H54 (cell line): ENCODE measurements around the gene CTNNA3.
"Not testable (repeated sequence)": the region's sequence is repeated elsewhere in the genome, so short reads cannot be mapped to it uniquely, and the experiment has no call there.

Experiments used
- DNase-seq: peaks from one replicate; pipeline ENCODE4 v3.0.0; 2011; ENCODE audit warnings: low spot score, mixed read lengths; ENCODE audit not compliant: insufficient read length
- FAIRE-seq: peaks from 3 replicates; lab custom pipeline; 2011; peaks lifted over from hg19 to GRCh38; lab: Jason Lieb, UNC
- POLR2A ChIP-seq: IDR thresholded peaks from 2 replicates; pipeline ENCODE4 v1.6.1; 2011; ENCODE audit warnings: low read depth, mild to moderate bottlenecking, low read length

CTNNA3 gene

DNA sequence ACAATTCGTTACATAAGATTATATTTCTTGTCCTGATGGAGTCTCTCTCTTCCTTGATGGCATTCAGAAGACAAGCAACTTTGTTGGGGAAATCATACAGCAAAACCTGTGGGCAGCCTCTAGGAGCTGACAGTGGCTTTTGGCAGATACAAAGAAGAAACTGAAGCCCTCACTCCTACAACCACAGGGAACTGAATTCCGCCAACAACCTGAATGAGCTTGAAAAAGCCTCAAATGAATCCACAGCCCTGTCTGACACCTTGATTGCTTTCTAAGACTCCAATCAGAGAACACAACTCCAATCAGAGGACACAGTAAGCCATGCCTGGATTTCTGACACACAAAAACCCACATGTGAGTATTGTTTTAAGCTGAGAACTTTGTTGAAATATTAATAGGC, 1346.9 kb downstream of the CTNNA3 start:
- DNase-seq (no peak), FAIRE-seq (peak; percentile 82)
- no peak for TF ChIP-seq POLR2A

DNA sequence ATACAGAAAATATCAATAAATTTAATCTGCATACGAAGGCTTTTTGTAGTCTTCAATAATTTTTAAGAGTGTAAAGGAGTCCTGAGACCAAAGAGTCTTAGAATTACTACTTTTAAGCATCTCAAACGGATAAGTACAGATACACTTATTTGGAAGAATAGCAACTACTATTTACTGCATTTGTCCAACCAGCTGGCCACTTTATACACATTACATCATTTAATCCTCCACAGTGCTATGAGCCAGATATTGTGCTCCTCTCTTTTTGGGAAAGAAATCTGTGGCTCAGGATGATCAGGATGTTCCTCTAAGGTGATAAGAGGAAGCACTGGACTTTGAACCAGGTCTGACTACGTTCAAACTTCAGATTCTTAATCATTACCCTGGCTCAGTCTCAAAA, 1358.8 kb downstream of the CTNNA3 start:
- FAIRE-seq (no peak), DNase-seq (no peak)
- no peak for TF ChIP-seq POLR2A

DNA sequence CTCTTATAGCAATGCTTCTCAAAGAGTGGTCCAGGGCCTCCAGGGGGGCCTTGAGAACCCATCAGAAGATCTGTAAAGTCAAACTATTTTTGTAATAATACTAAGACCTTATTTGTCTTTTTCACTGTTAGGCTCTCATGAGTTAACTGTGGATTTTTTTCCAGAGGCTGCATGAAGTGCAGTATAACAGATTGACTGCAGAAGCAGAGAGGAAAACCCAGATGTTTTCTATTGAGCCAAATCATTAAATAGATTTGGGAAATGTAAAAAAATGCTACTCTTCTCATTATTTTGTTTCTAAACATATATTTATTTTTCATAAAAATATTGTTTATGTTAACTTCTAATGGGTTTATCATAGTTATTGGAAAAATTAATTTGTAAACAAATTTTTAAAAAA, 1359.2 kb downstream of the CTNNA3 start:
- no peak for FAIRE-seq
- TF ChIP-seq POLR2A: no peak
- no peak for DNase-seq

DNA sequence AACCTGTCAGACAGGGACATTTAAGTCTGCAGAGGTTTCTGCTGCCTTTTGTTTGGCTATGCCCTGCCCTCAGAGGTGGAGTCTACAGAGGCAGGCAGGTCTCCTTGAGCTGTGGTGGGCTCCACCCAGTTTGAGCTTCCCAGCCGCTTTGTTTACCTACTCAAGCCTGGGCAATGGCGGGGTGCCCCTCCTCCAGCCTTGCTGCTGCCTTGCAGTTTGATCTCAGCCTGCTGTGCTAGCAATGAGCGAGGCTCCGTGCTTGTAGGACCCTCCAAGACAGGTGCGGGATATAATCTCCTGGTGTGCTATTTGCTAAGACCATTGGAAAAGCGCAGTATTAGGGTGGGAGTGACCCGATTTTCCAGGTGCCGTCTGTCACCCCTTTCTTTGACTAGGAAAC, 1360.2 kb downstream of the CTNNA3 start:
- not testable (repeated sequence) for DNase-seq, FAIRE-seq

DNA sequence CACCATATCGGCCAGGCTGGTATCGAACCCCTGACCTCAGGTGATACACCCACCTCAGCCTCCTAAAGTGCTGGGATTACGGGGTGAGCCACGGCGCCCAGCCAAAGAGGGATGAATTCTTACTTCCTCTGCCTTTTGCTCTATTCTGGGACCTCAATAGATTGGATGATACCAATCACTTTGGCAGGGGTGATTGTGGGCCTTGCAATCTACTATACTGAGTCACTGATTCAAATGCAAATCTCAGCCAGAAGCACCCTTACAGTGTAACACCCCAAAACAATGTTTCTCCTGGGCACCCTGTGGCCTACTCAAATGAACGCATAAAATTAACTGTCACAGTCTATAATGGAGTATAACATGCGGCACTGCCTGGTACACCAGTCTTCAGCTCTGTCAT, 1366.8 kb downstream of the CTNNA3 start:
- no peak for TF ChIP-seq POLR2A
- FAIRE-seq (no peak), DNase-seq (no peak)

DNA sequence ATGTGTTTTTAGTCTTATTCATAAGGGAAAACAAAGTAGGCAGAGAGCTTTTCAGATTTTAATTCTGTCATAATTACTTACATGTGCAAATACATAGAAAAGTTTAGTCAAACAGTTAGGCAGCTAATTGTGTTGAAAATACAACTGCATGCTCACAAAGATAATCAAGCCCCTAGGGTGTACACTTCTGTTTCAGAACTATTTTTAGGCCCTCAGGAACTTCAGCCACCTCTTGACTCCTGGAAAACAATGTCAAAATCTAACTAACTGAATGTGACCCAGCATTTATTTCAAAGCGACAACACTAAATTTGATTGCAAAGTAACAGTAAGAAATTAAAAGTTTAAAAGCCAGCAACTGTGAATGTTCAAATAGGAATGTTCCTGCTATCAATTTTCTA, 1369.1 kb downstream of the CTNNA3 start:
- no peak for TF ChIP-seq POLR2A
- no peak for FAIRE-seq

DNA sequence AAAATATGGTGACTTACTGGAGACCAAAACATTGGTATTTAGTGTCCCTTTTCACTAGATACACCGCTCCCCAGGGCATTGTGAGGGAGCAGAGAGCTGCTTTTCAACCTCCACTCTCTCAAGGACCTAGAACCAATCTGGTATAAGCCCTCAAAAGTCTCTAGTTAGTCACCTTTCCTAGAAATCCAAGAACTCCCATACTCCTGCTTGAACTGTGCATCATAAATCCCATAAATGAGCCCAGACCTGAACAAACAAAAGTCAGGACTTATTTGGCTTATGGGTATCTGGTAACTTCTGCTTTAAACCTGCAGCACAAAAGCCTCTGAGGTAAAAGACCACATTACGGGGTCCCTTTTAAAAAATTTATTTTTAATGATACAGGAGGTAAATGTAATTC, 1373.2 kb downstream of the CTNNA3 start:
- FAIRE-seq: no peak
- no peak for TF ChIP-seq POLR2A

More for the DNA sequence above, 1369.1 kb downstream of the CTNNA3 start:
- DNase-seq: no peak

DNA sequence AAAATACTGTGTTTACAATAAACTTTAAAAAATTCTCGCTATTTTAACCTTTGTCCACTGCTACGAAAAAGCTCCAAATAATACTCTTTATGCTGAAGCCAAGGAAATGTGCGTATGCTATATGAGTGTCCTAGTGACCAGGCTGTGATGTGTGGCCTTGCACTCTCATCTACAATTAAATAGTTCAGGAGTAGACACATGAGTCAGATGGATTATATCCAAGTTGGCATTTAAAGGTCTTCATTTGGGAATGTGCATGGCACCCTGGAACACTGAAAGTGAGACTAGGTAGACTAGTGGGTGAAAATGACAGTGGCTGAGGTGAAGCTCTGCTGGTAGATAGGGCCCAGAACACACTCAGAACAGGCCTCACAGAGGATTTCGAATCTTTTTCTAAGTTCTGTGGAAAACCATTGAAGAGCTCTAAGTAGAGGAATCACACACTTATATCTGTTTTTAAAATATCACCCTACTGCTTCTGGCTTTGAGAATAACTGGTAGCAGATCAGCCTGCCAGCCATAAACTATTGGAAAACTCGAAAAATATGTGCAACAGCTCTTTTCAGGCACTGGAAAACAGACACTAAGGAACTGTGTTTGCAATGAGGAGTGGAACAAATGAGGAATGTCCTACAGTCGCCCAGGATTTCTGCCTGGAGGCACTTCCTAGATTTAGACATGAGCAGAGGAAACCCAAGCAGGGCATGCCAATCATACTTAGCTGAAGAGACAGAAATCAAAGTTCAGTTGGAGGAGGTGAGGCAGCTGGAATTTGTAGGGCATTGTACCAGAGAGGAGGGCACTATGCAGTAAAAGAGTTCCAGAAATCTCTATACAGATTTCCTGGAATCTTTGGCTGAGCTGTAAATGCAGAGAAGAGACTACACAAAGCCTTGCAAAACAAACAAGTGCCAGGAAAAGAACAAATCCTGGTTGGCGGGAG, 1374.0 kb downstream of the CTNNA3 start:
- DNase-seq (no peak), FAIRE-seq (peak; percentile 66)
- TF ChIP-seq POLR2A: no peak

More for the DNA sequence above, 1373.2 kb downstream of the CTNNA3 start:
- no peak for DNase-seq

DNA sequence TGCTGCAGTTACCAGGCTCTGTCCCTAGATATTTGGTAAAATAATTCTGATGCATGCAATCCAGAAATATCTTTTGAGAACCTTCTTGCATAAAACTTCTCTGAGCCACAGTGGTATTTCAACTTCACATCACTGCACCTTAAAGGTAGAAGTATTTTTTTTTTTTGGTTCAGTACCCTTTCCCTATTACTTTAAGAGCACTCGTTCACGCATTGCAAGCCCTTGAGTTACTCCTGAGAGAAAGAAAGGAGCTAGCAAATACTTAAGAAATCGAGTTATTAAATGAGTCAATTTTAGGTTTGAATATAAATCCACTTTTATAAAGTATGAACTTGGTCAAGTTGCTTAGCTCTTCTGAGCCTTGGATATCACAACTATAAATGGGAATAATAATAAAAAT, 1377.2 kb downstream of the CTNNA3 start:
- FAIRE-seq (no peak), DNase-seq (no peak)
- TF ChIP-seq POLR2A: no peak

DNA sequence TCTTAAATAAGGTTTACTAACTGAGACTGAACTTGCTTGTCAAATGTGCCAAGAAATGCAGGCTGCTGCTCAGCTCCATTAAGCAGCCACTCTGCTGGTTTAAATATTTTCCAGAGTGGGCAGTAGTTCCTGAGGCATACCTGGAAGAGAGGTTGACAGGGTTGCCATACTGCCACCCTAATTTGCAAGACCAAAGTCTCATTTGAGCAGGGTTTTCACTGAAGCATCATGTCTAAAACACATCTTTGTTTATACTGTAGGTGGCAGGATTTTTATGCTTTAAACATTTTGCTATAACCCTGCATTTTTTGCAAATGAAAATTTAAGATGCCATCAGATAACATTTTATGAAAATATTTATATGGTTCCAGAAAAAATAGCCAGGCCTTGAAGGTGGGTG, 1388.2 kb downstream of the CTNNA3 start:
- no peak for TF ChIP-seq POLR2A
- DNase-seq: no peak
- FAIRE-seq: no peak

DNA sequence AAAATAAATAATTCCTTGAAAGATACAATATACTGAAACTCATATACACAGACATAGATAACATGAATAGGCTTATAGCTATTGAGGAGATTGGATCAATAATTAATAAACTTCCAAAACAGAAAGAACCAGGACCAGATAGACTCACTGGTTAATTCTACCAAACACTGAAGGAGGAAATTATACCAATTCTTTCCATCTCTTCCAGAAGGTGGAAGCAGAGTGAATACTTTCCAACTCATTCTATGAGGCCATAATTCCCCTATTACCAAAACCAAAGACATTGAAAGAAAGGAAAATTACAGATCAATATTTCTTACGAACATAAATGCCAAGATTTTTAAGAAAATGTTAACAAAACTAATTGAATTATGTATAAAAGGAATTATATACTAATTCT, 1394.9 kb downstream of the CTNNA3 start:
- DNase-seq (no peak), FAIRE-seq (no peak)
- TF ChIP-seq POLR2A: no peak

DNA sequence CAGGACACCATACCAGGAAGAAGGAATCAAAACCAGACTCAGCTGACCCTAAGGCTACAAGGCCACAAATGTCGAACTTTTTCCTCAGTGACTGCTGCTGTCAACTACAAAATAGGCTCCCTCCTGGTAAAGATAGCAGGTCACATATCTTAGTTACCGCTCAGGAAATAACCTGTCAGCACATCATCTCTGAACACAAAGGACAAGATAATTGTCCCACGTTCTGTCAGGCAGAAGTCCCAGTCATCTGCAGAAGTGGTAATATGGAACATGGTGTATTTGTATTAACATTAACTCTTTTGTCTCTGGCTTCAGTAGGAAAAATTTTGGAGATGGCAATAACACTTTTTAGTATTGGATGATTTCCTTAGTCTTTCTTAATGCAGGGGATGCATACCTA, 1400.4 kb downstream of the CTNNA3 start:
- no peak for TF ChIP-seq POLR2A
- DNase-seq (no peak), FAIRE-seq (no peak)

DNA sequence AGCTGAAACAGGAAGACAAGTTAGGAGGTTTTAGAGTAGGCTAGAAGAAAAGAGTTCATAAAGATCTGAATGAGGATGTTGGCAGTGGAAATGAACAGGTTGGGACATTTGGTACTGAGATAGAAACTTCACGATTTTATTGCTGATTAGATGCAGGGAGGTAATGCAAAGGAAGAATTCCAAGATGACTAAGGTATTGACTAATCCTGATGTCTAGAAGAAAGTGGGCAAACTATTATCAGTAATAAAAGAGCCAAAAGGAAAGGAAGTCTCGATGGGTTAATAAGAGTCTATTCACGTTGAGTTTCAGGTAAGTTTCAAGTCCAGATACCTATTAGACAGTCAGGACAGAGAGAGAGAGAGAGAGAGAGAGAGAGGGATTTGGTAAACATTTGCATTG, 1401.5 kb downstream of the CTNNA3 start:
- no peak for DNase-seq
- no peak for TF ChIP-seq POLR2A
- FAIRE-seq: no peak

DNA sequence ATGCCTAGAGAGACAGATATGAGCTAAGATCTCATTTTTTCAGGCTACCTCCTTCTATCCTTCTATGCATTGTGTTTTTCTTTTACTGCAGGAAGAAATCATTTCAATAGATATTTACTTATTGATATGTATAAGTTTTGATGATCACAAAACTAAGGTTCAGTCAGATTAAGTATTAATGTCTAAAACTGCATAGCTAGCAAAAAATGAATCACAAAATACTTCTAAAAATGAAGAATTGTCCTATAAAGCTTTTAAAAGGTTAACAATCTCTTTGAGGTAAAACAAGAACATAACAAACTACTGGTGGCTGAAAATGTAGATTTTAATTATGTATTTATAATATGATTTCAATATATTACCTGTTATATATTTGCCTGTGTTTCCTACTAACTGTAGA, 1403.1 kb downstream of the CTNNA3 start:
- DNase-seq (no peak), FAIRE-seq (no peak)
- TF ChIP-seq POLR2A: no peak

DNA sequence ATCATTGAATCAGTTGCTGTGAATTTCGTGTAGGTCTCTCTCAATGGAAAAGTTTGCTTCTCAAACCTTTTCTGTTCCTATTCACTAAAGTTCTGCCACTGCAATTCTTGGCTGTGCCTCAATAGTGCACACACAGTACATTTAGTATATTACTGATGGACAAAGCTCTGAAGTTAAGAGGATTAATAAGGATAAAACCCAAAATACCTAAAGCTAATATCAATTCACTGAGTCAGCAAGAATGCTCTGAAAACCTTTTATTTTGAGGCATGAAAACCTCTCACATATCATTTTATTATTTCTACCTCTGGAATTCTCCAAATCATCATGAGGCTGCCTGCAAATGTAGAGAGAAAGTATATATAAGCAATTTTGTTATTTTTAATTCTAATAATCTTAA, 1403.5 kb downstream of the CTNNA3 start:
- DNase-seq (no peak), FAIRE-seq (no peak)
- no peak for TF ChIP-seq POLR2A
